AG09319 (cell line): ENCODE results near the gene WDR64.

Experiments
- DNase-seq: peaks from one replicate; pipeline ENCODE4 v3.0.0-alpha.2; 2010; ENCODE audit warnings: low read depth; ENCODE audit errors: extremely low read depth
- TF ChIP-seq, protein P1 (sequence below): IDR thresholded peaks from 2 replicates; pipeline ENCODE4 v1.5.1; 2011; ENCODE audit warnings: low read depth, mild to moderate bottlenecking, inconsistent platforms, low read length, moderate library complexity

The WDR64 gene

DNA sequence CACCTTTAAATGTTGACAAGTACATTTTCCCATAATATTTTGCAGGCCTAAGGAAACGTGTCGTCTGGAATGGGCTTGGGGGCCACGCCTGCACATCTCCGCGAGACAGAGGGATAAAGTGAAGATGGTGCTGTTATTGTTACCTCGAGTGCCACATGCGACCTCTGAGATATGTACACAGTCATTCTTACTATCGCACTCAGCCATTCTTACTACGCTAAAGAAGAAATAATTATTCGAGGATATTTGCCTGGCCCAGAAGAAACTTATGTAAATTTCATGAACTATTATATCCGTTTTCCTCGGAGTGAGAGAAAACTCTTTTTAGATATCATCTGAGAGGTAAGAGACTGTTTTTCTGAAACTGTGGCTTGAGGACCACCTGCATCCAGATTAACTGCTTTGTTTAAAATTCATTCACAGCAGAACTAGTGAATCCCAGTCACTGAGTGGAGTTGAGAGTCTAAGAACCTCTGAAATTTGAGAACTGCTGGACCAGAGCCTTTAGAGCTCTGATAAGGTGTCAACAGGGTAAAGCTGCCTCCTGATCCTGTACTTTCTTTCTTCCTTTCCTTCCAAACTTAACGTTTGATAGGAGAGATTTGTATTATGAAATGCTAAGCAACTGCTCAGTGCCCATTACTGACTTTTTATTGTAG is 196.7 kb downstream of the WDR64 start:
- TF ChIP-seq, protein P1, sequence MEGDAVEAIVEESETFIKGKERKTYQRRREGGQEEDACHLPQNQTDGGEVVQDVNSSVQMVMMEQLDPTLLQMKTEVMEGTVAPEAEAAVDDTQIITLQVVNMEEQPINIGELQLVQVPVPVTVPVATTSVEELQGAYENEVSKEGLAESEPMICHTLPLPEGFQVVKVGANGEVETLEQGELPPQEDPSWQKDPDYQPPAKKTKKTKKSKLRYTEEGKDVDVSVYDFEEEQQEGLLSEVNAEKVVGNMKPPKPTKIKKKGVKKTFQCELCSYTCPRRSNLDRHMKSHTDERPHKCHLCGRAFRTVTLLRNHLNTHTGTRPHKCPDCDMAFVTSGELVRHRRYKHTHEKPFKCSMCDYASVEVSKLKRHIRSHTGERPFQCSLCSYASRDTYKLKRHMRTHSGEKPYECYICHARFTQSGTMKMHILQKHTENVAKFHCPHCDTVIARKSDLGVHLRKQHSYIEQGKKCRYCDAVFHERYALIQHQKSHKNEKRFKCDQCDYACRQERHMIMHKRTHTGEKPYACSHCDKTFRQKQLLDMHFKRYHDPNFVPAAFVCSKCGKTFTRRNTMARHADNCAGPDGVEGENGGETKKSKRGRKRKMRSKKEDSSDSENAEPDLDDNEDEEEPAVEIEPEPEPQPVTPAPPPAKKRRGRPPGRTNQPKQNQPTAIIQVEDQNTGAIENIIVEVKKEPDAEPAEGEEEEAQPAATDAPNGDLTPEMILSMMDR = no peak
- DNase-seq = no peak

DNA sequence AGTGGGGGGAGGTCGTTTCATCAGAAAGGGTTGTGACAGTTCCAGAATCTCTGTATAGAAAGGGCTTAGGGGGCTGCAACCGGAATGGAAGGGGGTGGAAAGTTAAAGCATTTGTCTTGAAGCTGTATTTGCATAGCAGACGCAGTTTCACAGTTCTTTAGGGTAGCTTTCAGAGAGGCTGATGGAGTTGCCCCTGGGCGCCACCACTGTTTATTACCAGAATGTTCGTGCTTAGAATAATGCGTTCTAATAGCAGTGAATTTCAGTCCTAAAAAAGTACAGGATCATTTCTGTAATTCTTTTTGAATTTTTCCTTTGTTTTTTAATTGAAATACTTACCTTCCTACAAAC is 197.2 kb downstream of the WDR64 start:
- TF ChIP-seq, protein P1 = no peak
- DNase-seq = no peak
